Measurements from ENCODE around the gene PTPRR.

The PTPRR gene

GRCh38 chr12:70686907-70687306 is 233.6 kb downstream of the PTPRR start:
- TF ChIP-seq TAF1 (IDR thresholded peaks at IDR 0.05; ENCODE audit: borderline replicate concordance, insufficient read depth, low read length) (no peak), REST (IDR thresholded peaks at IDR 0.05; ENCODE audit: insufficient read depth in 1 of 2, low read depth in 2 of 2, low read length in 2 of 2) (no peak), FOXP2 (optimal IDR thresholded peaks at IDR 0.05; ENCODE audit: borderline replicate concordance, extremely low read depth, extremely low read length, insufficient read depth) (no peak), SIN3A (IDR thresholded peaks at IDR 0.05; ENCODE audit: borderline replicate concordance, insufficient read depth, low read length) (no peak)

- TF ChIP-seq REST (IDR thresholded peaks at IDR 0.05; ENCODE audit: insufficient read depth in 1 of 2, low read depth in 2 of 2, low read length in 2 of 2) = no peak
- no peak for TF ChIP-seq TAF1 (IDR thresholded peaks at IDR 0.05; ENCODE audit: borderline replicate concordance, insufficient read depth, low read length)
- TF ChIP-seq POLR2AphosphoS5 (IDR thresholded peaks at IDR 0.05; ENCODE audit: low read depth, low read length) = no peak
These were observed 234.2 kb downstream of the PTPRR start for GRCh38 chr12:70686299-70686698.

GRCh38 chr12:70683976-70684375 is 236.6 kb downstream of the PTPRR start:
- no peak for TF ChIP-seq FOXP2 (optimal IDR thresholded peaks at IDR 0.05; ENCODE audit: borderline replicate concordance, extremely low read depth, extremely low read length, insufficient read depth)

- TF ChIP-seq TAF1 (IDR thresholded peaks at IDR 0.05; ENCODE audit: borderline replicate concordance, insufficient read depth, low read length) (no peak), POLR2AphosphoS5 (IDR thresholded peaks at IDR 0.05; ENCODE audit: low read depth, low read length) (no peak), FOXP2 (optimal IDR thresholded peaks at IDR 0.05; ENCODE audit: borderline replicate concordance, extremely low read depth, extremely low read length, insufficient read depth) (no peak), REST (IDR thresholded peaks at IDR 0.05; ENCODE audit: insufficient read depth in 1 of 2, low read depth in 2 of 2, low read length in 2 of 2) (no peak), SIN3A (IDR thresholded peaks at IDR 0.05; ENCODE audit: borderline replicate concordance, insufficient read depth, low read length) (no peak)
These were observed 248.8 kb downstream of the PTPRR start for GRCh38 chr12:70671698-70672097.

- no peak for TF ChIP-seq FOXP2 (optimal IDR thresholded peaks at IDR 0.05; ENCODE audit: borderline replicate concordance, extremely low read depth, extremely low read length, insufficient read depth)
- no peak for TF ChIP-seq POLR2AphosphoS5 (IDR thresholded peaks at IDR 0.05; ENCODE audit: low read depth, low read length)
- no peak for TF ChIP-seq TAF1 (IDR thresholded peaks at IDR 0.05; ENCODE audit: borderline replicate concordance, insufficient read depth, low read length)
- TF ChIP-seq SIN3A (IDR thresholded peaks at IDR 0.05; ENCODE audit: borderline replicate concordance, insufficient read depth, low read length) = no peak
- no peak for TF ChIP-seq REST (IDR thresholded peaks at IDR 0.05; ENCODE audit: insufficient read depth in 1 of 2, low read depth in 2 of 2, low read length in 2 of 2)
These were observed 249.6 kb downstream of the PTPRR start for GRCh38 chr12:70670948-70671347.
